ENCODE data around the gene GASK1A. TPM values are rescaled to one million over a fixed set of nuclear protein-coding genes. Genes with fewer than 3 reads are reported as not detected.

The GASK1A gene
- total and polyA plus RNA-seq, 2 donors (not counting 3 experiments of a cell fraction or from before 2014, with no cell fraction given): 0.04 TPM; not detected in 1

GRCh38 chr3:42984701-42985100 is 5.6 kb downstream of the GASK1A start:
- Histone ChIP-seq H3K27ac (ENCODE audit: insufficient read depth, low read depth, low read length) (no peak overlapping the region), H3K79me2 (ENCODE audit: control insufficient read depth, insufficient read depth, low read length) (no peaks in the 10 kb centered on the region), H3K9me3 (replicated peaks; ENCODE audit: control insufficient read depth, insufficient read depth, low read length) (no peaks in the 10 kb centered on the region), H4K20me1 (replicated peaks; ENCODE audit: control insufficient read depth, extremely low read depth, insufficient read depth, low read length) (no peaks in the 10 kb centered on the region), H3K4me3 (replicated peaks in 1 of 3; ENCODE audit: insufficient read depth in 1 of 3, low read depth in 1 of 3, low read length in 3 of 3) (no peak overlapping the region), H2AFZ (ENCODE audit: low read depth, low read length) (no peak overlapping the region), H3K9me1 (replicated peaks; ENCODE audit: control insufficient read depth, extremely low read depth, insufficient read depth, low read length) (no peaks in the 10 kb centered on the region), H3K36me3 (ENCODE audit: control insufficient read depth in 2 of 2, extremely low read depth in 1 of 2, insufficient read depth in 2 of 2, low read length in 2 of 2) (no peaks in the 10 kb centered on the region), H3K4me1 (ENCODE audit: control insufficient read depth, extremely low read depth, insufficient read depth, low read length) (peaks cover 1% of the 10 kb centered on the region), H3K27me3 (ENCODE audit: control insufficient read depth in 2 of 2, insufficient read depth in 2 of 2, low read length in 2 of 2) (peaks cover 22 to 23% of the 10 kb centered on the region in 2 experiments), H3K9ac (replicated peaks; ENCODE audit: extremely low read depth, insufficient read depth, low read length) (no peak overlapping the region), H3K4me2 (ENCODE audit: insufficient read depth, low read length) (no peak overlapping the region)
- POLR2A ChIA-PET: no interaction called here
- no TSS peak for BruUV-seq (replicated peaks)
- TF ChIP-seq CTCF (IDR thresholded peaks at IDR 0.05; ENCODE audit: extremely low read depth in 1 of 2, insufficient read depth in 1 of 2, low read depth in 1 of 2, low read length in 2 of 2) (no peak), EZH2 (IDR thresholded peaks at IDR 0.05; ENCODE audit: borderline replicate concordance, low read depth, low read length, severe bottlenecking) (no peak), FOS (IDR thresholded peaks at IDR 0.05; ENCODE audit: borderline replicate concordance, insufficient read depth, low read length) (no peak), GATA2 (IDR thresholded peaks at IDR 0.05; ENCODE audit: insufficient read depth, insufficient read length, low read depth, low read length) (no peak), POLR2AphosphoS5 (IDR thresholded peaks at IDR 0.05; ENCODE audit: insufficient read depth, low read depth, low read length) (no peak), MYC (IDR thresholded peaks at IDR 0.05; ENCODE audit: low read depth, low read length) (no peak), MAX (IDR thresholded peaks at IDR 0.05; ENCODE audit: insufficient read depth, insufficient read length) (no peak), POLR2A (IDR thresholded peaks at IDR 0.05; ENCODE audit: low read depth, low read length) (no peak), JUN (IDR thresholded peaks at IDR 0.05; ENCODE audit: borderline replicate concordance, insufficient read depth, insufficient read length, low read depth) (no peak)
- dilution Hi-C loops (cut with MboI; ENCODE audit: extremely low pct_ligation_motif_present, low sequenced_read_pairs) (no loop called here), intact Hi-C loops (cut with micrococcal nuclease) (no loop called here)
- no peak for FAIRE-seq
- CTCF ChIA-PET: no interaction called here
- no peak for DNase-seq (ENCODE audit: low read depth, low spot score)

Measured in endothelial cell of umbilical vein (primary cell).